Psoas muscle (tissue), 8 donors: ENCODE results near the gene RPL13. TPM values are rescaled to one million over a fixed set of nuclear protein-coding genes. Genes with fewer than 3 reads are reported as not detected.

ENCODE experiments used
- ATAC-seq, 4 donors: fragments of 200-7000 bp; cut with Tn5 transposase; one replicate each; pipeline ENCODE4 v1.9.1; 2020; ENCODE audit warnings: moderate library complexity in 3 of 4, mild to moderate bottlenecking in 2 of 4
- DNase-seq, 2 donors: peaks; one replicate each; pipeline ENCODE4 v3.0.0-alpha.2; 2020
- H3K27ac ChIP-seq: fragments of 200-600 bp; one replicate; pipeline ENCODE4 v1.8.0; 2022
- H3K27me3 ChIP-seq, 3 donors: fragments of 200-600 bp in 1 of 3; one replicate each; pipeline versions ENCODE4 v1.6.1 to v1.8.0; 2013 to 2022; ENCODE audit warnings: low read length in 2 of 3, mild to moderate bottlenecking in 2 of 3, moderate library complexity in 1 of 3; ENCODE audit not compliant: insufficient read depth in 3 of 3
- H3K36me3 ChIP-seq, 2 donors: fragments of 200-600 bp in 1 of 2; one replicate each; pipeline versions ENCODE4 v1.6.1 to v1.8.0; 2013 to 2022; ENCODE audit warnings: low read depth in 1 of 2, mild to moderate bottlenecking in 1 of 2, moderate library complexity in 1 of 2; ENCODE audit not compliant: insufficient read depth in 1 of 2
- H3K4me1 ChIP-seq: fragments of 200-600 bp; one replicate; pipeline ENCODE4 v1.8.0; 2022
- H3K4me3 ChIP-seq: fragments of 200-600 bp; one replicate; pipeline ENCODE4 v1.8.0; 2022; ENCODE audit warnings: mild to moderate bottlenecking
- H3K9me3 ChIP-seq: fragments of 200-600 bp; one replicate; pipeline ENCODE4 v1.8.0; 2022
- CTCF ChIP-seq: fragments of 200-600 bp; IDR thresholded peaks from one replicate; pipeline ENCODE4 v1.8.0; 2022; ENCODE audit warnings: antibody characterized with exemption
- WGBS, 3 donors: extraction: QIAGEN DNeasy Blood & Tissue Kit; methylation state at CpG; one replicate each; pipeline versions ENCODE4 v1.1.6 to v1.1.7; 2013; 5-methylcytosine and 5-hydroxymethylcytosine counted together
- intact Hi-C, 2 donors: fragments of 100-400 bp; cut with DNase I; formaldehyde crosslinking; loops; one replicate each; pipeline versions ENCODE4 v1.11.0 to v1.14.2; 2022
- polyA plus RNA-seq, 3 donors: library from polyadenylated mRNA; stranded (reverse); fragments of 200-250 nt; gene quantifications; one replicate each; pipeline ENCODE4 v1.2.3, GENCODE V29; 2013
- total RNA-seq, 4 donors: library from RNA; stranded (reverse); fragmentation: NEBNext Ultra II Directional in 2 of 4; extraction: Animal tissue kit (Norgen Biotek cat#: 25700) in 2 of 4; gene quantifications; one replicate each; pipeline versions ENCODE4 v1.2.1 to v1.2.4, GENCODE V29; 2021 to 2023
- donor health status: healthy with polysubstance abuse.
- donor health status: DM: no; HTN: no; CAD: no; lungs with moderate emphysema.
- donor health status: Bipolar disorder and iron deficiency.
- donor health status: healthy.
- donor health status: DM: yes; HTN: yes; CAD: no.
- donor health status: DM: no; HTN: no; CAD: no.
- donor health status: DM: no; HTN: no; CAD: no.
- donor health status: DM: yes; HTN: yes; CAD: no.

RPL13 gene
- total and polyA plus RNA-seq, 7 donors: 1,039 to 7,334 (median 1,769) TPM

GRCh38 chr16:89519881-89520280 is 40.6 kb upstream of the RPL13 start:
- TF ChIP-seq CTCF: no peak
- DNase-seq: no peak
- no peak overlapping the region for H3K27ac ChIP-seq
- no peaks in the 10 kb centered on the region for H3K27me3 ChIP-seq
- peaks cover 0 to 97% of the 10 kb centered on the region in 2 donors for H3K36me3 ChIP-seq
- H3K4me3 ChIP-seq: no peak overlapping the region
- peak in 1 of 4 donors; percentile 23 for ATAC-seq
- whole genome bisulfite sequencing, 3 donors: 70 to 87% (median 84%) methylated on average over 14 to 15 of the region's 15 CpGs
- intact Hi-C loops: no loop called here
- no peaks in the 10 kb centered on the region for H3K4me1 ChIP-seq
- H3K9me3 ChIP-seq: no peaks in the 10 kb centered on the region

GRCh38 chr16:89522287-89522686 is 38.2 kb upstream of the RPL13 start:
- WGBS, 3 donors: 92 to 96% (median 93%) methylated on average over 31 of the region's 31 CpGs
- Histone ChIP-seq H3K4me1 (peaks cover 8% of the 10 kb centered on the region), H3K36me3 (peaks cover 0 to 92% of the 10 kb centered on the region in 2 donors), H3K27me3 (no peaks in the 10 kb centered on the region), H3K4me3 (no peak overlapping the region), H3K9me3 (no peaks in the 10 kb centered on the region), H3K27ac (no peak overlapping the region)
- TF ChIP-seq CTCF: no peak
- DNase-seq (no peak), ATAC-seq (no peak)
- intact Hi-C loops: no loop called here

GRCh38 chr16:89523680-89524344 is 36.7 kb upstream of the RPL13 start:
- no peak for TF ChIP-seq CTCF
- H3K27ac ChIP-seq: no peak overlapping the region
- no peak for ATAC-seq
- H3K4me1 ChIP-seq: peaks cover 8% of the 10 kb centered on the region
- no peak for DNase-seq
- H3K36me3 ChIP-seq: peaks cover 0 to 92% of the 10 kb centered on the region in 2 donors
- intact Hi-C loops: no loop called here
- no peak overlapping the region for H3K4me3 ChIP-seq
- H3K9me3 ChIP-seq: no peaks in the 10 kb centered on the region
- 70 to 77% (median 77%) methylated on average over 32 of the region's 32 CpGs for WGBS, 3 donors
- no peaks in the 10 kb centered on the region for H3K27me3 ChIP-seq

GRCh38 chr16:89525146-89525913 is 35.2 kb upstream of the RPL13 start:
- 29 to 60% (median 30%) methylated on average over 20 of the region's 20 CpGs for WGBS, 3 donors
- Histone ChIP-seq H3K27ac (peak overlapping the region; percentile 83), H3K4me1 (peaks cover 8% of the 10 kb centered on the region), H3K4me3 (no peak overlapping the region), H3K27me3 (no peaks in the 10 kb centered on the region), H3K9me3 (no peaks in the 10 kb centered on the region), H3K36me3 (peaks cover 0 to 92% of the 10 kb centered on the region in 2 donors)
- intact Hi-C loops: loop anchor here in 1 of 2 donors (5.0 kb wide), 1 partner anchor 37 kb away; the partner anchor contains the start of gene RPL13
- TF ChIP-seq CTCF: no peak
- ATAC-seq: peak; percentile 89 to 93 (median 91)
- peak in 1 of 2 donors; percentile 83 for DNase-seq
